Stimulated activated CD4-positive, alpha-beta T cell treated with anti-CD3 and anti-CD28 coated beads, Interleukin-4, amount 100 ng/mL, for 4 hours (primary cell): ENCODE data around the gene DALRD3.

Source experiments
- DNase-seq, 2 experiments: peaks; one replicate each; pipeline ENCODE4 v3.0.0-alpha.2; 2020

Gene DALRD3, protein sequence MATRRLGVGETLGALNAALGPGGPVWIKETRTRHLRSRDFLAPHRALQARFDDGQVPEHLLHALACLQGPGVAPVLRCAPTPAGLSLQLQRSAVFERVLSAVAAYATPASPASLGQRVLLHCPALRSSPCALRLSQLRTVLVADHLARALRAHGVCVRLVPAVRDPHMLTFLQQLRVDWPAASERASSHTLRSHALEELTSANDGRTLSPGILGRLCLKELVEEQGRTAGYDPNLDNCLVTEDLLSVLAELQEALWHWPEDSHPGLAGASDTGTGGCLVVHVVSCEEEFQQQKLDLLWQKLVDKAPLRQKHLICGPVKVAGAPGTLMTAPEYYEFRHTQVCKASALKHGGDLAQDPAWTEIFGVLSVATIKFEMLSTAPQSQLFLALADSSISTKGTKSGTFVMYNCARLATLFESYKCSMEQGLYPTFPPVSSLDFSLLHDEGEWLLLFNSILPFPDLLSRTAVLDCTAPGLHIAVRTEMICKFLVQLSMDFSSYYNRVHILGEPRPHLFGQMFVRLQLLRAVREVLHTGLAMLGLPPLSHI

DNA sequence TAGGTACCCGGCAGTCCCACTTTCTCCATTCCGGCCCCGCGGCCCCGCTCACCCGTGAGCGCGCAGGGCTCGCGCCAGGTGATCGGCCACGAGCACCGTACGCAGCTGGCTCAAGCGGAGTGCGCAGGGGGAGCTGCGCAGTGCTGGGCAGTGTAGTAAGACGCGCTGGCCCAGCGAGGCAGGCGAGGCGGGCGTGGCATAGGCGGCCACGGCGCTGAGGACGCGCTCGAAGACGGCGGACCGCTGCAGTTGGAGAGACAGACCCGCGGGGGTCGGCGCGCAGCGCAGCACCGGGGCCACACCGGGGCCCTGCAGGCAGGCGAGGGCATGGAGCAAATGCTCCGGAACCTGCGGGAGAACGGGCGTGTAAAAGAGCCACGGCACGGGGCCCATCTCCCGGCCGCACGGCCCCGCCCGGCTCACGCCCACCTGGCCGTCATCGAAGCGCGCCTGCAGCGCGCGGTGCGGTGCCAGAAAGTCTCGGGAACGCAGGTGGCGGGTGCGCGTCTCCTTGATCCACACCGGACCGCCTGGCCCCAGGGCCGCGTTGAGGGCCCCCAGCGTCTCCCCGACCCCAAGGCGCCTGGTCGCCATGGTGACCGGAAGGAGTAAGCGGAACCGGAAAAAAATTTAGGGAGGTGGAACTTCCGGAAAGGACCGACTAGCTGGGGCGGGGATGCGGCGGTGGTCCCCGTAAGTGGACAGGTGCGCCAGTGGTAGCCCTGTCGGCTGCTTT, at the start of gene DALRD3:
TSS of gene DALRD3 (minus strand) at position 610 of the 736 bp plus-strand sequence. CDS start at position 594, 16 bp downstream.
- DNase-seq, result peak; percentile 39 to 54

DNA sequence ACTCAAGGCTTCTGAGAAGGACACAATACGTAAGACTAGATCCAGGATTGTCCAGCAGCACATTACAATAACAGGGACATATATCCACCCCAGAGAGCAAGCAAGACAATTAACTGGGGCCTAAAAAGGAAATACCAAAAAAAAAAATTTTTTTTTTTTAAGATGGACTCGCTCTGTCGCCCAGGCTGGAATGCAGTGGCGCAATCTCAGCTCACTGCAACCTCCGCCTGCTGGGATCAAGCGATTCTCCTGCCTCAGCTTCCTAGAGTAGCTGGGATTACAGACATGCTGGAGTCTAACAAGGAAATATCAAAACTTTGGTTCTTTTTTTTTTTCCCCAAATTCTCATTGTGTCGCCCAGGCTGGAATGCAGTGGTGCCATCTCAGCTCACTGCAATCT, 39.6 kb upstream of the DALRD3 start:
- DNase-seq, result no peak

DNA sequence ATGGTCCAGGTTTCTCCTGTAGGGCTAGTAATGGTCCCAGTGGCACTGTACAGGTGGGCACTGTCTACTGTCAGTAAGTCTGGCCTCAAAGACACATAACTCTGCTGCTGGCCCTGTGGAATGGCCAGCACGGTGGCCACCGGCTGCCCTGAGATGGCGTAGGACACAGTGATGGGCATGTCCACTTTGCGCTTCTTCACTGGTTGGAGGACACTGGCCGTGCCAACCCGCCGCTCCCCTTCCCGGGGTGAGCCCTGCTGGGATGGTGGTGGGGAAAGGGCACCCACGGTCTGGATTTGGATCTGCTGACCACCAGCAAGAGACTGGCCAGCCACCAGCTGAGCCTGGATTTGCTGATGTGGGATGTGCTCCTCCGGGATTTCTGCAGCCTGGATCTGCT, 38.9 kb upstream of the DALRD3 start:
- DNase-seq, result no peak

DNA sequence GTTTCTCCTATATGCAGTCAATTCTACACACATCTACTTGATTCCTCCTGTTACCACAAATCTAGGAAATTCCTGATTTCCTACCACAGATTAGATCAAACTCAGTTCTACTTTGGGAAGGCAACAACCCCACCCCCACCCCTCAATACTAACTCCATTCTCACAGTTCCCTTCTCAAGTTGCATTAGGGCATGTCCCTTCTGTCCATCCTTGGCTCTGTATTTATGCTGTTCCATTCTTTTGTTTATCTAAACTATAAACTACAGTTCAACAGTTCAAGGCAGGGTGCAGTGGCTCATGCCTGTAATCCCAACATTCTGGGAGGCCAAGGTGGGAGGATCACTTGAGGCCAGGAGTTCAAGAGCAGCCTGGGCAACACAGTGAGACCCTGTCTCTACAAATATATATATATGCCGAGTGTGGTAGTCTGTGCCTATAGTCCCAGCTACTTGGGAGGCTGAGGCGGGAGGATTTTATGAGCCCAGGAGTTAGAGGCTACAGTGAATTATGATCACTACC, 36.0 kb upstream of the DALRD3 start:
- DNase-seq, result no peak

DNA sequence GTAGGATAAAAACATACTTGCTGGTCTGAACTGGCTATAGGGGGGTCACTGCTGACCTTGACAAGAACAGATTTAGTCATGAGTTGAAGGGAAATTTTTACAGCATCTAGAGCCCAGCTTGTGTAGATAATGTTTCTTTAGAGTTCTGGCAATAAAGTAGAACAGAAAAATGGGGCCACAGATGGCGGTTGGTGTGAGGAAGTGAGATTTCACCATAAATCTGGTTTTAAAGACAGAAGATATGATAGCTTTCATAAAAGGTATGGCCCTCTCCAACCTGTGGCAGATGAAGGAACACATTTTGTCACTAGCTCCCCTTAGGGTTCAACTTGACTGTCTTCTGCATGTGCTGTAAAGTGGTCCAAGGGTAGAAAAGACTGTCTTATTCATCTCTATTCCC, 35.2 kb upstream of the DALRD3 start:
- DNase-seq, result no peak

DNA sequence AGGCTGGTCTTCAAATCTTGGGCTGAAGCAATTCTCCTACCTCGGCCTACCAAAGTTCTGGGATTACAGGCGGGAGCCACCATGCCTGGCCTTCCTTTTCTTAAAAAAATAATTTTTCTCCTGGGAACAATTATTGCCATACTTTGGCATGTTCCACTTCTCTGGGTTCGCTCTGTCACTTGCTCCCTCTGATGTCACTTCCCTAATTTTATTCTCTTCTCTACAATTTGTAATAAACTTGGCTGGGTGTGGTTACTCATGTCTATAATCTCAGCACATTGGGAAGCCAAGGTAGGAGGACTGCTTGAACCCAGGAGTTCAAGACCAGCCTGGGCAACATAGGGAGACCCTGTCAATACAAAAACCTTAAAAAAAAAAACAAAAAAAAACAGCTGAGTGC, 16.9 kb upstream of the DALRD3 start:
- no peak for DNase-seq

DNA sequence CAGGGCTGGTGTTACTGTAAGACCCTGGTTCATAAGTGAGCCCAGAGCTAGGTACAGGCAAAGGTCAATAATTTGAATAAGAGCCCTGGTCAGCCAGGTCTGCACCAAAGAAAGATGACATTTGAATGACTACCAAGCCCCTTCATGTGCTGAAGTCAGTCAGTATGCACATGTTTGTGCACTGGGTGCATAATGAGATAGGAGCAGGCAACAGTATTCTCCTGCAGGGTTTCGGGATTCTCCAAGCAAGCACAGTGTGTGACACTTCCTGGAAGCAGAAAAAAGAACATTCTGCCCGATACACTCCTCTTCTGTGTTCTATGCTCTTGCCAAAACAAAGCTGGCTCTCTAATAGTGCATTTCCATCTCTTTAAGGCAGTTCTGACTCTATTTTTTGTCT, 16.3 kb upstream of the DALRD3 start:
- DNase-seq, result no peak

DNA sequence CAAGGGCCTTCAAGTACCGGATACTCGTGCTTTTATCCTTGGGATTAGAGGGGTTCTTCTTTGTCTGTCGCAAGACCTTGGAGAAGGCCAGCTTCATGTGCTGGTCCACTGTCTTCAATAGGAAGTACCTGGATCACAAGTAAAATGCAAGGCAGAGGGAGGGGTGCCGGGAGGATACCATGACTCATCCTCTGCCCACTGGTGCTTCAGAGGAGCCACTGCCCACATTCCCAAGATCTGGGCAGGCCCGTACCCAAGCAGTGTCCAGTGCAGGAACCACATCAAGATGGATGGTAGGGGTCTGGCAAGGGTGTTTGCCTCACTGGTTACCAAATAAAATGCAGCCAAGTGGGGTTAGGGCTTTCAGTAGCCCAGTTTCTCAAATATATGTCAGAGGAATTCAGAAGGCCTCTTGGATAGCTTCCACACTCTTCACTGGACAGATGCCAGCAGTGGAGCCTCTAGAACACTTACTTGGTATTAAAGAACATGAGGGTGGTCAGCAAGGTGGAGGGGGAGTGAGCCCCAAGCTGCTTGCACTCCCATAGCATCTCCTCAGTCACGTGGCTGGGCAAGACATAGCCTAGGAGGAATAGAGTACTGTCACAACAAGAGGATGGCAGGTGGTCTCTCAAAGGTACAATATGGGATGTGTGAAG, 14.4 kb upstream of the DALRD3 start:
- no peak for DNase-seq

DNA sequence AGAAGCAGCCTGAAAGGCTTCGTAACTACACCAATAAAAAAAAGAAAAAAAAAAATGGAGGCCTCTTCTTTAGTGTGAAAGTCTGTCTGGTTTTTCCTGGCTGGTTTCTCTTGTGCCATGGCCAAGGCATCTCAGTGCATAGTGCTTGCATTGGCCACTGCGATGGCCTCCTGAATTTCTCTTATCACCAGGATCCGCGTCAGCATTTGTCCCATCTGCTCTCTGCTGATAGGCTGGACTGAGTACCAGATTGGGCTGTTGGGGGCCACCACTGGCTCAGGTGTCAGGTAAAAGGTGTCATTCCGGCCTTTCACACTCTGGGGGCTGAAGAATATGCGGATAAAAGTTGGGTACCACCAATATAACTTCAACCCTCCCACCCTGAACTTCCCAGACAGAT, 11.9 kb upstream of the DALRD3 start:
- no peak for DNase-seq

DNA sequence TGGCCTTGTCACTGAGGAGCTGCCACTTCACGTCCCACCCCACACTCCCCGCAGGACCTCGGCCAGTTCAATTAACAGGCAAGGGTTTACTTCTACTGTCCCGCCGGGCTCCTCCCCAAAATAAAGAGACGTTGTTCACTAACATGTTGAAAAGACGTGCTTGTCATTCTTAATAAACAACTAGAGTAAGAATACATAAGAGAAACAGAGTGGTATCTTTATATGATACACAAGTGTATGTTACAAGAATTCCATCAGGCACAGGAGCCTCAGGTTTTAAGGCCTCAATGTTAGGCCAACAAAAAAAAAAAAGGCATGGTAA, 11.1 kb upstream of the DALRD3 start:
- no peak for DNase-seq

DNA sequence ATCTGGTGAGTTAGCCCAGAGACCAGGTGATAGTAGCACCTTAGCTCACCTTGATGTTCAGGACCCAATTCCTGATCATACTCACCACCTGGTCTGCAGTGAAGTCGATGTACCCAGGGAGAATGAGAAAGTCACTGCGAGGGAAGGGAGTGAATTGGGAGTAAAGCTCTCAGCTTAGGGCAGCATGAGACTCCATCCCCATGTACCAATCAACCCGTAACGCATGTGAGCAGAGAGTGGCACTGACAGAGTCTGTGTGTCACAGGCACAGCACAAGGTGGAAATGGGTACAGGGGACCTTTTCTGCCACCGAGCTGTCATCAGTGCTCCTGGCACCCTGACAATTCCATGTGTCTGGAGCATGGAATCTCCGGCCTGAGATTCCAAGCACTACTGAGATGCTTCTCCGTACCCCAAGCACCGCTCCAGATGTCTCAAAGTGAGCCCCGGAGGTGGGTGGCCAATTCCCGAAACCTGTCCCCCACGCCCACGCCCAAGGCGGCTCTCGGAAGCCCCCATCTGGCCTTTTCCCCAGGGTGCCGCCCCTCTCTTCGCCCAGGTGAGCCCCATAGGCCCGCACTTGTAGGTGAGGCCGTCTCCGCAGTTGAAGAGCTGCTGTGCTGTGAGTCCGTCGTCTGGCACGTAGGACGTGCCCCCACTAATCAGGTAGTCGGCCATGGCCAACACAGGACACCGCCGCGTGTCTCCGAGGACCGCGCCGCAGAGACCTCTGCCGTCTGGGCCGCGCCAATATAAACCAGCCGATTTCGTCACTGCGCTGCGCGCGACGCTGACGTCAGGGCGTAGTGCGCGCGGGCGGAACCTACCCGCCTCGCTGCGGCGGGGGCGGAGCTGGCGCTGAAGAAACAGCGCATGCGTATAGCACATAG, 10.5 kb upstream of the DALRD3 start, which contains the start of gene IMPDH2:
TSS of gene IMPDH2 (minus strand) at position 726 of the 890 bp plus-strand sequence. CDS start at position 678, 48 bp downstream.
- DNase-seq, result peak; percentile 92 to 93

DNA sequence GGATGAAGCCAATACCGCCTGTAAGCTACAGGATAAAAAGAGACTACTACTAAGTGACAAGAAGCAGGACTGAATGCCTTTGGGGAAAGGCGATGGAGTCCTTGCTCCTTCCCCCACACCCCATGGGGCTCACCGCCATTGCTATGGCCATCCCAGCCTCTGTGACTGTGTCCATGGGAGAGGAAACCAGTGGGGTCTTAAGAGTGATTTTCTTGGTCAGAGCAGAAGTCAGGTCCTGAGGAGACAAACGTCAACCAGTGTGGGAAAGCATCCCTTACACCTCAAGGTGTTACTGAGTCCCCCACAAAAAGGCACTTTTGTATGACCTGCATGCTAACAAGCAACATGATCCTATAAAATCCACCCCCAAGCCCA, 9.9 kb upstream of the DALRD3 start:
- no peak for DNase-seq

DNA sequence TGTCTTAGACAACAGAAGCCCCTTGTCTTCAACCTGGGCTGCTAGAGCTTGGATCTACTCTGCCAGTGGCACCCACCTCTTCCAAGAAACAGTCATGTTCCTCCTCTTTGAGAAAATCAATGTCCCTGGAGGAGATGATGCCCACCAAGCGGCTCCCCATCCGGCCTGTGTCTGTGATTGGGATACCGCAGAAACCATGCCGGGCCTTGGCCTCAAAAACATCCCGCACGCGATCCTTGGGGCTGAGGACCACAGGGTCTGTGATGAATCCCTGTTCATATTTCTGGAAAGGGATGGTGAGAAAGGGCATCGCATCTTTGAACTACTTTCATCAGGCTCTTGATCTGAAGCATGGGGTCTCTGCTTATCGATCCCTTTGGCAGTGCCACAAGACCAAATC, 9.3 kb upstream of the DALRD3 start:
- no peak for DNase-seq

DNA sequence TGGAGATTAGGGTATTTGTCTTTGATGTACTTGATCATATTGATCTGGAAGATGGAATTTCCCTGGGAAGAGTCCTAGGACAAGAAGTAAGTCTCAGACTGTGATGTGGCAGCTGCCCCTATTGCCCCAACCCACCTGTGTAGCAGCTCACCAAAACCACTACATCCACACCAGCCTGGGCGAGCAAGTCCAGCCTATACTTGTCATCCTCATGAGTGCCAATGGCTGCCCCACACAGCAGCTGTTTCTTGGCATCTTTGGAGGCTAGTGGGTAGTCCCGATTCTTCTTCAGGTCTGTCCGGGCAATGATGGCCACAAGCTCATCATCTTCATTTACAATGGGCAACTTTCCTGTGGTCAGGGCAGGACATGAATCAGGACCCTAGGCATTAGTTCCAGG, 8.2 kb upstream of the DALRD3 start:
- no peak for DNase-seq

DNA sequence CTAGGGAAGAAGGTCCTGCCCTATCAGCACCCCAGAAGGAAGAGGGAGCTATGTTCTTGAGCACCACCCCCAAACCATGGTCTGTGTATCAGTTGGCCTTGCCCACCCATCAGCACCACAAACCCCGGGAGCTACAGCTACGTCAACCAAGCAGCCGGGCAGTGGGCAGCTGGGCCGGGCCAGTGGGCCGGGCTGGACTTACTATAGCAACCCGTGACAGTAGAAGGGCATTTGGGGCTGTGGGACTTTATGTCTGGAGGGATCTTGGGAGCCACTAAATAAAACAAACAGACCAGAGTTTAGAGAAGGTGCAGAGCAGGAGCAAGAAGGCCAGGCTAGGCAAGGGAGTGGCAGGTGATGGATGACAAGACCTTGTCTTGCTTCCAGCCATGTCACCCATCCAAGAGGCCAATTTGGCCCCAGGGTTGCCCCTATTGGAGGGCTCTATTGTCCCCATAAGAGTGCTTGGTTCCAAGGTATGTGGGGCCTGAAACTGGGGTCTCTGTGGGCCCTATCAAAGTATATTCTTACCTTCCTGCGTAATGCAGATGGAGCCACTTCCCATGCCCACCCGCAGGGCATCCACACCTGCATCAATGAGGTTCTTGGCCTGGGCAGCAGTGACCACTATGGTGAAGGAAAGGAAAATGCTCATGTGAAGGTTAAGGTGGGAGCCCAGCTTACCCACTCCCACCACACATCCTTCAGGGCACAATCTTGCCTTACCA, 7.6 kb upstream of the DALRD3 start:
- DNase-seq, result no peak

DNA sequence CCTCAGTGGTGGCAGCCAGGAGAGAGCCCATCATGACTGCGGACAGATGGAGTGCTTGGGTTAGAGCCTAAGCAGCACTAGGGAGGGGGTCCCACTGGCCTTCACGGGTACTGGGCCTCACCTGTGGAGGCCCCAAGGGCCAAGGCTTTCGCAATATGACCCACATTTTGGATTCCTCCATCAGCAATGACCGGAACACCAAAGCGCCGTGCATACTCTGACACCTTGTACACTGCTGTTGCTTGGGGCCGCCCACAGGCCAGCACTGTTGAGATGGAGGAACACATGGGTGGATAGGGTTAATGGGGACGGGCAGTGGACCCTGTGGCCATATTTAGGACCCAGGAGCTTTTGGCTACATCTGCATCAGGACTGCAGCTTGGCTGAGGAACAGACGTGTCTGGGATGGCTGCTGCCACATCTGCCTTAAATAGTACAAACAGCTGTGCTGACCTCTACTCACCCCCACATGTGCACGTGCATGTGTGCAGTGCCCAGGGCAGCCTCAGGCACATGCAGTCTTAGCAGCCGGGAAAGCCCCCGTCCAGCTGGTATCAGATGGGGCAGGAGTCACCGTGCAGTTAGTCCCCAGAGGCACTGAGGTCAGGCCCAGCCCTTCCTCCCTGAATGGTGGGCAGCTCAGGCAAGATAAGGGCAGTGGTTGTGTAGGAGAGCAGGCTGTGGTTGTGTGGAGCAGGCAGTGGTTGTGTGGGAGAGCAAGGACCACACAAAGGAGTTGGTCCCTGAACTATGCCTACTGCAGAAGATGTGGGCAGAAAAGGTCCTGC, 6.8 kb upstream of the DALRD3 start:
- no peak for DNase-seq

DNA sequence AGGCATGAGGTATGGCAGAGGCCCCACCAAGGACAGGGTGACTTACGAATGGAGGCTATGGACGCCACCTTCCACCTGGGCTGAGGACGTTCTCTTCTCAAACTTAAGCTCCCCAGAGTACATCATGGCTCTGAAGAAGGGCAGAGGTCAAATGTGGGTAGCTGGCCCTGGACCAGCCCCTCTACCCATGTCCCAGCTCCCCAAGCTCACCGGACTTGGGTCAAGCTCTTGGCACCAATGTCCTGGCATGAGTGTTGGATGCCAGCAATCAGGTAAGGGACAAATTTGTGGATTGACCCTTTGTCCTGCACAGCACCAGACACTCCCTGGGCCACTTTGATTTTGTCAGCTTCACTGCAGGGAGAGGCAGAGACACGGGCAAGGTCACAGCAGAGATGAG, 6.1 kb upstream of the DALRD3 start:
- DNase-seq, result no peak

DNA sequence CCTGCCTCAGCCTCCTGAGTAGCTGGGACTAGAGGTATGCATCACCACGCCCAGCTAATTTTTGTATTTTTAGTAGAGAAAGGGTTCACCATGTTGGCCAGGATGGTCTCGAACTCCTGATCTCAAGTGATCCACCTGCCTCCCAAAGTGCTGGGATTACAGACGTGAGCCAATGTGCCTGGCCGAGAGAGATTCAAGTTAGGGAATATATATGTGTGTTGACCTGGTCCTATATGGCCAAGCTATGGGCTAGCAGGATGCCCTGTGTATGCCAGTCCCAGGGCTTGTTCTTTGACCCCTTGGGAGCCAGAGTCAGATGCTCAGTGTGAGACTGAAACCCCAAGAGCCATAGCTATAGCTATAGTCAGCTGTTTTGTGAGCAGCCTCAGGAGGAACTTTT, 5.4 kb upstream of the DALRD3 start:
- no peak for DNase-seq

DNA sequence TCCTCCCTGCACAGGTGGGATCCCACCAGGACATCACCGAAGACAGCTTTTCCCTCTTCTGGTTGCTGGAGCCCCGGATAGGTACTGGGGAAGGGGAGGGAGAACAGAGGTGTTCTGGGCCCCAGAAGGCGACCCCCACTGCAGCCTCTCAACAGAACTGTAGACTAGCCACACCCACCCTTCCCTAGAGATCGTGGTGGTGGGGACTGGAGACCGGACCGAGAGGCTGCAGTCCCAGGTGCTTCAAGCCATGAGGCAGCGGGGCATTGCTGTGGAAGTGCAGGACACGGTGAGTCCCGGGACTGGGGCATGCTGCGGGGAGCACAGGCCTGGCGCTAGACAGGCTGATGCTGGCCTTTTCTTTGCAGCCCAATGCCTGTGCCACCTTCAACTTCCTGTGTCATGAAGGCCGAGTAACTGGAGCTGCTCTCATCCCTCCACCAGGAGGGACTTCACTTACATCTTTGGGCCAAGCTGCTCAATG, 4.3 kb upstream of the DALRD3 start:
- DNase-seq, result no peak
